KMS-11 (cell line): ENCODE data around the gene SSRP1.

ENCODE experiments used
- H2AFZ ChIP-seq: fragments of 200-600 bp; sonication (generic); 2 replicates; pipeline ENCODE4 v1.6.1; 2016; ENCODE audit warnings: antibody characterized with exemption, mixed run types, low read depth
- H3K27ac ChIP-seq: fragments of 200-600 bp; sonication (generic); 2 replicates; pipeline ENCODE4 v1.6.1; 2016; ENCODE audit warnings: mild to moderate bottlenecking, mixed run types
- H3K27me3 ChIP-seq: fragments of 200-600 bp; sonication (generic); 2 replicates; pipeline ENCODE4 v1.6.1; 2017; ENCODE audit warnings: mild to moderate bottlenecking, low read depth, mixed run types, moderate library complexity; ENCODE audit not compliant: insufficient read depth
- H3K36me3 ChIP-seq: fragments of 200-600 bp; sonication (generic); 2 replicates; pipeline ENCODE4 v1.6.1; 2017; ENCODE audit warnings: mild to moderate bottlenecking, mixed run types; ENCODE audit not compliant: insufficient read depth
- H3K4me1 ChIP-seq: fragments of 200-600 bp; sonication (generic); 2 replicates; pipeline ENCODE4 v1.6.1; 2016; ENCODE audit warnings: mild to moderate bottlenecking, low read depth, mixed run types; ENCODE audit not compliant: poor library complexity, severe bottlenecking
- H3K4me2 ChIP-seq: fragments of 200-600 bp; sonication (generic); 2 replicates; pipeline ENCODE4 v1.7.0; 2016; ENCODE audit warnings: mild to moderate bottlenecking, mixed run types
- H3K4me3 ChIP-seq: fragments of 200-600 bp; sonication (generic); IDR thresholded peaks from 2 replicates; pipeline ENCODE4 v1.6.1; 2017; ENCODE audit warnings: low read depth, low read length, mixed read lengths; ENCODE audit not compliant: insufficient read depth
- H3K79me2 ChIP-seq: fragments of 200-600 bp; sonication (generic); 2 replicates; pipeline ENCODE4 v1.6.1; 2016; ENCODE audit warnings: low read depth, mixed run types; ENCODE audit not compliant: insufficient read depth
- H3K9ac ChIP-seq: fragments of 200-600 bp; sonication (generic); 2 replicates; pipeline ENCODE4 v1.6.1; 2016; ENCODE audit warnings: mild to moderate bottlenecking, mixed run types
- H4K20me1 ChIP-seq: fragments of 200-600 bp; sonication (generic); 2 replicates; pipeline ENCODE4 v1.6.1; 2016; ENCODE audit warnings: mild to moderate bottlenecking, mixed run types; ENCODE audit not compliant: insufficient read depth
- CTCF ChIP-seq: fragments of 200-600 bp; sonication (generic); conservative IDR thresholded peaks from 2 replicates; pipeline ENCODE4 v1.6.1; 2017; ENCODE audit warnings: low read depth, mild to moderate bottlenecking, antibody characterized with exemption, low read length, moderate library complexity, mixed read lengths

SSRP1 gene

GRCh38 chr11:57306940-57307565 is 28.6 kb downstream of the SSRP1 start:
- Histone ChIP-seq H3K79me2 (no peaks in the 10 kb centered on the region), H3K27me3 (no peaks in the 10 kb centered on the region), H3K4me2 (no peak overlapping the region), H3K4me3 (no peak overlapping the region), H3K27ac (no peak overlapping the region), H4K20me1 (no peaks in the 10 kb centered on the region), H2AFZ (no peak overlapping the region), H3K4me1 (no peaks in the 10 kb centered on the region), H3K36me3 (no peaks in the 10 kb centered on the region), H3K9ac (no peak overlapping the region)
- no peak for TF ChIP-seq CTCF

GRCh38 chr11:57306161-57306876 is 29.4 kb downstream of the SSRP1 start:
- H3K4me1 ChIP-seq: no peaks in the 10 kb centered on the region

GRCh38 chr11:57305523-57305922 is 30.2 kb downstream of the SSRP1 start:
- no peak overlapping the region for H3K27ac ChIP-seq

More at GRCh38 chr11:57306161-57306876, 29.4 kb downstream of the SSRP1 start:
- H3K36me3 ChIP-seq: no peaks in the 10 kb centered on the region
- H3K79me2 ChIP-seq: no peaks in the 10 kb centered on the region
- no peak overlapping the region for H2AFZ ChIP-seq
- no peak overlapping the region for H3K4me2 ChIP-seq
- H3K27ac ChIP-seq: no peak overlapping the region
- no peak overlapping the region for H3K4me3 ChIP-seq
- TF ChIP-seq CTCF: no peak
- no peaks in the 10 kb centered on the region for H3K27me3 ChIP-seq
- H3K9ac ChIP-seq: no peak overlapping the region
- H4K20me1 ChIP-seq: no peaks in the 10 kb centered on the region

GRCh38 chr11:57303990-57304579 is 31.6 kb downstream of the SSRP1 start:
- Histone ChIP-seq H3K4me3 (no peak overlapping the region), H2AFZ (no peak overlapping the region), H3K4me2 (no peak overlapping the region), H3K27ac (no peak overlapping the region), H3K9ac (no peak overlapping the region), H3K27me3 (no peaks in the 10 kb centered on the region), H3K36me3 (no peaks in the 10 kb centered on the region), H4K20me1 (no peaks in the 10 kb centered on the region), H3K4me1 (no peaks in the 10 kb centered on the region), H3K79me2 (no peaks in the 10 kb centered on the region)
- no peak for TF ChIP-seq CTCF

More at GRCh38 chr11:57305523-57305922, 30.2 kb downstream of the SSRP1 start:
- no peaks in the 10 kb centered on the region for H3K27me3 ChIP-seq
- H3K9ac ChIP-seq: no peak overlapping the region
- H3K79me2 ChIP-seq: no peaks in the 10 kb centered on the region
- no peak overlapping the region for H2AFZ ChIP-seq
- no peaks in the 10 kb centered on the region for H3K36me3 ChIP-seq
- no peaks in the 10 kb centered on the region for H3K4me1 ChIP-seq
- H3K4me2 ChIP-seq: no peak overlapping the region
- TF ChIP-seq CTCF: no peak
- no peak overlapping the region for H3K4me3 ChIP-seq
- no peaks in the 10 kb centered on the region for H4K20me1 ChIP-seq
